Measurements from ENCODE around the gene NUCKS1. TPM values are rescaled to one million over a fixed set of nuclear protein-coding genes. Genes with fewer than 3 reads are reported as not detected.

NUCKS1 gene
- polyA plus RNA-seq, 1 donor, result 106 TPM

GRCh38 chr1:205751036-205751651, 1.2 kb upstream of the NUCKS1 start:
- H3K4me3 ChIP-seq (ENCODE audit: low read length), result no peak overlapping the region
- H3K9me3 ChIP-seq (ENCODE audit: control insufficient read depth, low read depth, low read length), result no peaks in the 10 kb centered on the region
- H3K4me1 ChIP-seq (ENCODE audit: control insufficient read depth, insufficient read depth, low read length), result peaks cover 7% of the 10 kb centered on the region
- no peaks in the 10 kb centered on the region for H3K27me3 ChIP-seq (ENCODE audit: control insufficient read depth, insufficient read depth, low read length)
- WGBS (ENCODE audit: insufficient coverage, low lambda C conversion rate), result 100% methylated on average over 2 of the region's 13 CpGs
- no peak overlapping the region for H3K27ac ChIP-seq (ENCODE audit: low read length)
- H3K36me3 ChIP-seq (ENCODE audit: control insufficient read depth, insufficient read depth, low read length), result no peaks in the 10 kb centered on the region
- DNase-seq, result no peak

- WGBS (ENCODE audit: insufficient coverage, low lambda C conversion rate), result no CpG with 5 or more reads among the region's 81 CpGs
- Histone ChIP-seq H3K27me3 (ENCODE audit: control insufficient read depth, insufficient read depth, low read length) (no peaks in the 10 kb centered on the region), H3K27ac (ENCODE audit: low read length) (peak overlapping the region; percentile 96), H3K9me3 (ENCODE audit: control insufficient read depth, low read depth, low read length) (no peaks in the 10 kb centered on the region), H3K4me1 (ENCODE audit: control insufficient read depth, insufficient read depth, low read length) (peaks cover 7% of the 10 kb centered on the region), H3K4me3 (ENCODE audit: low read length) (peak overlapping the region; percentile 85), H3K36me3 (ENCODE audit: control insufficient read depth, insufficient read depth, low read length) (no peaks in the 10 kb centered on the region)
- DNase-seq, result peak; percentile 98
These were observed 496 bp downstream of the NUCKS1 start for GRCh38 chr1:205749234-205750137.

DNA sequence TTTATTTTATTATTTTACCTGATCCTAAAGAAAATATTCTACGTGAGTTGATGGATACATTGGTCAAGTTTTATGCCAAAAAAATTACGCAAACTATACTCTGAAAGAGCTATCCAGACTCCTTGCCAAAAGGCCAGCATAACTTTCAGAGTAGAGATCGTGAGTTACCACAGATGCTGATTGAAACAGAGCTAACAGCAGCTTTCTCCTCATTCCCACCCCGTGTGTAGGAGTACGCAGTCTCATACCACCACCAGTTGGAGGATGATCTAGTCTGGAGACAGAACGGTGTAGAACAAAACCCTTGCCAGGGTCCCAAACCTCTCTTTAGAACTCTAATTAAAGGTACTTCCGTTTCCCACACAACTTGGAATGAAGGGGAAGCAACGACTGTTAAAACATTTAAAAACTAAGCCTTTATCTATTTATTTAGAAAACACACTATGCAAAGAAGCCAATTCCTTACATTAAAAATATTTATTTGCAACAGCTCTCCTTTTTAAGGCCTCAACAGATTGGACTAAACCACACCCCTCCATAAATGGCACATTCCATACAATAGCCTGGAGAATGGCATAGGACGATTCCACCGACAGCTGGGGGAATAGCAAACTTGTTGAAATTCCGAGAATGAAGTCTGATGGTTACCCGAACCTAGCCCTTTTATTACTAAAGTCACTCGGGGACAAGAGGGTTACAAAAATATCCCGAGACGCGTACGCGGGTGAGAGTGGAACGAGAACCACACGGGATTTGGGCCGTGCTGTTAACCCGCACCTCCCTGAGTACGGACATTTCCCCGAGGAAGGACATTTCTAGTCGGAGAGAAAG, 1.4 kb downstream of the NUCKS1 start:
- Histone ChIP-seq H3K27me3 (ENCODE audit: control insufficient read depth, insufficient read depth, low read length) (no peaks in the 10 kb centered on the region), H3K27ac (ENCODE audit: low read length) (peak overlapping the region; percentile 96), H3K4me3 (ENCODE audit: low read length) (peak overlapping the region; percentile 85), H3K9me3 (ENCODE audit: control insufficient read depth, low read depth, low read length) (no peaks in the 10 kb centered on the region), H3K4me1 (ENCODE audit: control insufficient read depth, insufficient read depth, low read length) (peaks cover 7% of the 10 kb centered on the region), H3K36me3 (ENCODE audit: control insufficient read depth, insufficient read depth, low read length) (no peaks in the 10 kb centered on the region)
- WGBS (ENCODE audit: insufficient coverage, low lambda C conversion rate), result 10% methylated on average over 4 of the region's 25 CpGs
- DNase-seq, result peak in 1 of 2 donors; percentile 12

DNA sequence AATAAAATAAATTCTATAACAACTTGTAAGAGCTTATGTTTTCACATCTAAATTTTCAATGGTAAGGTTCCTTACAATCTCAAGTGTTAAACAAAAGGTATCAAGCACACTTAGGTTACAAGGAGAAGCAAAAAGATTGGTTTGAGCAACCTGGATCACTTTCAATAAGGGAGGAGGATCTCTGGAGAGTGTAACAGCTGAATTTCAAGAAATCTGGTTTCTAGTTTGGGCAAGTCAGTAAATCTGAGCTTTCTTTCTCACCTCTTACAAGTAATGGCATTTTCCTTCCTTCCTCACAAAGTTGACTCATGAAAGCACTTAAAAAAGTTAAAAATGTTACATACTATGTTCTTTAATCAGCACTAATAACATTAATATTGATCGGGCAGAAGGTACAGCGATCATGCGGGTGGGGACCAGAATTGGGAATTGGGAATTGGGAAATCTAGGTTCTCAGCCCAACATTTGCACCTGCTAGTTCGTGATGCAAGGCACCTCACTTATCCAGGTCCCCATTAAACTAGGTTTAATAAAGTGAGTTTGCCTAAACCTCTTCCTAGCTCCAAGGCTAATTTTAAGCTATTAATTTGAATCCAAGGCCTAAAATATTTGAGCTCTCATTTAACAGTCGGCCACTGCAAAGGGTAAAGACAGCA, 3.1 kb downstream of the NUCKS1 start:
- Histone ChIP-seq H3K36me3 (ENCODE audit: control insufficient read depth, insufficient read depth, low read length) (no peaks in the 10 kb centered on the region), H3K27ac (ENCODE audit: low read length) (no peak overlapping the region), H3K4me3 (ENCODE audit: low read length) (no peak overlapping the region), H3K4me1 (ENCODE audit: control insufficient read depth, insufficient read depth, low read length) (peaks cover 12% of the 10 kb centered on the region), H3K9me3 (ENCODE audit: control insufficient read depth, low read depth, low read length) (no peaks in the 10 kb centered on the region), H3K27me3 (ENCODE audit: control insufficient read depth, insufficient read depth, low read length) (no peaks in the 10 kb centered on the region)
- no CpG with 5 or more reads among the region's 5 CpGs for WGBS (ENCODE audit: insufficient coverage, low lambda C conversion rate)
- no peak for DNase-seq

- no peaks in the 10 kb centered on the region for H3K9me3 ChIP-seq (ENCODE audit: control insufficient read depth, low read depth, low read length)
- no peak for DNase-seq
- WGBS (ENCODE audit: insufficient coverage, low lambda C conversion rate), result no CpG with 5 or more reads among the region's 8 CpGs
- no peaks in the 10 kb centered on the region for H3K36me3 ChIP-seq (ENCODE audit: control insufficient read depth, insufficient read depth, low read length)
- H3K4me1 ChIP-seq (ENCODE audit: control insufficient read depth, insufficient read depth, low read length), result peaks cover 13% of the 10 kb centered on the region
- no peaks in the 10 kb centered on the region for H3K27me3 ChIP-seq (ENCODE audit: control insufficient read depth, insufficient read depth, low read length)
- no peak overlapping the region for H3K4me3 ChIP-seq (ENCODE audit: low read length)
- H3K27ac ChIP-seq (ENCODE audit: low read length), result no peak overlapping the region
These were observed 5.6 kb downstream of the NUCKS1 start for GRCh38 chr1:205744403-205744802.

DNA sequence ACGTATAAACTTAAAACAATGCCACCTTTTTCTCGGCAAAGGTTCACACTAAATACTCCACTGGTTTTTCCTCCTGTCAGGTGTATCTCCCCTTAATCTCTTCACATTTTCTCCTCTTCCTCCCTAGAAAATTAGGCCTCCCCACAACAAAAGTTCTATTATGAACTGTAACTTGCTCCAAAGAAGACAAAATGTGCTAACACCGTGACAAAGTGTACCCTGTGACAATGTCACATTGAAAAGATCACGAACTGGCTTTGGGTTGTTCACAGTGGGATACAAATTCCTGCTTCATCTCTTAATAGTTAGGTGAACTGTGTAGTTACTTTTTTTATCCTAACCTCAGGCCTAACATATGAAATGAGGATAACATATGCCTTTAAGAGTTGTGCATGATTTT, 6.0 kb downstream of the NUCKS1 start:
- Histone ChIP-seq H3K36me3 (ENCODE audit: control insufficient read depth, insufficient read depth, low read length) (no peaks in the 10 kb centered on the region), H3K4me3 (ENCODE audit: low read length) (no peak overlapping the region), H3K27me3 (ENCODE audit: control insufficient read depth, insufficient read depth, low read length) (no peaks in the 10 kb centered on the region), H3K9me3 (ENCODE audit: control insufficient read depth, low read depth, low read length) (no peaks in the 10 kb centered on the region), H3K4me1 (ENCODE audit: control insufficient read depth, insufficient read depth, low read length) (peaks cover 13% of the 10 kb centered on the region), H3K27ac (ENCODE audit: low read length) (no peak overlapping the region)
- no peak for DNase-seq
- WGBS (ENCODE audit: insufficient coverage, low lambda C conversion rate), result 10% methylated on average over 2 of the region's 4 CpGs

GRCh38 chr1:205741681-205742080, 8.3 kb downstream of the NUCKS1 start:
- Histone ChIP-seq H3K36me3 (ENCODE audit: control insufficient read depth, insufficient read depth, low read length) (no peaks in the 10 kb centered on the region), H3K27ac (ENCODE audit: low read length) (peak overlapping the region; percentile 4), H3K9me3 (ENCODE audit: control insufficient read depth, low read depth, low read length) (no peaks in the 10 kb centered on the region), H3K27me3 (ENCODE audit: control insufficient read depth, insufficient read depth, low read length) (no peaks in the 10 kb centered on the region), H3K4me3 (ENCODE audit: low read length) (no peak overlapping the region), H3K4me1 (ENCODE audit: control insufficient read depth, insufficient read depth, low read length) (peaks cover 5% of the 10 kb centered on the region)
- no peak for DNase-seq
- WGBS (ENCODE audit: insufficient coverage, low lambda C conversion rate), result no CpG with 5 or more reads among the region's 1 CpG

GRCh38 chr1:205739348-205740160, 10.4 kb downstream of the NUCKS1 start:
- Histone ChIP-seq H3K27ac (ENCODE audit: low read length) (no peak overlapping the region), H3K36me3 (ENCODE audit: control insufficient read depth, insufficient read depth, low read length) (peaks cover 5% of the 10 kb centered on the region), H3K9me3 (ENCODE audit: control insufficient read depth, low read depth, low read length) (no peaks in the 10 kb centered on the region), H3K4me1 (ENCODE audit: control insufficient read depth, insufficient read depth, low read length) (peaks cover 5% of the 10 kb centered on the region), H3K27me3 (ENCODE audit: control insufficient read depth, insufficient read depth, low read length) (no peaks in the 10 kb centered on the region), H3K4me3 (ENCODE audit: low read length) (no peak overlapping the region)
- no CpG with 5 or more reads among the region's 5 CpGs for WGBS (ENCODE audit: insufficient coverage, low lambda C conversion rate)
- DNase-seq, result no peak

GRCh38 chr1:205735218-205735617, 14.8 kb downstream of the NUCKS1 start:
- no peaks in the 10 kb centered on the region for H3K27me3 ChIP-seq (ENCODE audit: control insufficient read depth, insufficient read depth, low read length)
- H3K36me3 ChIP-seq (ENCODE audit: control insufficient read depth, insufficient read depth, low read length), result peaks cover 5% of the 10 kb centered on the region
- H3K4me1 ChIP-seq (ENCODE audit: control insufficient read depth, insufficient read depth, low read length), result no peaks in the 10 kb centered on the region
- WGBS (ENCODE audit: insufficient coverage, low lambda C conversion rate), result 80% methylated on average over 1 of the region's 1 CpG
- DNase-seq, result no peak
- no peak overlapping the region for H3K27ac ChIP-seq (ENCODE audit: low read length)
- no peaks in the 10 kb centered on the region for H3K9me3 ChIP-seq (ENCODE audit: control insufficient read depth, low read depth, low read length)
- H3K4me3 ChIP-seq (ENCODE audit: low read length), result no peak overlapping the region

All from large intestine (tissue), 3 donors.